Tibial nerve (tissue), 4 donors: Measurements from ENCODE around the gene LMLN. TPM values are rescaled to one million over a fixed set of nuclear protein-coding genes. Genes with fewer than 3 reads are reported as not detected.
"Not testable (repeated sequence)": the region's sequence is repeated elsewhere in the genome, so short reads cannot be mapped to it uniquely, and the experiment has no call there.

Experiments used
- DNase-seq, 2 donors: peaks; one replicate each; pipeline ENCODE4 v3.0.0-alpha.2; 2019; ENCODE audit warnings: low spot score in 2 of 2
- H3K27ac ChIP-seq, 4 donors: fragments of 200-600 bp; sonication (generic) in 3 of 4; one replicate each; pipeline ENCODE4 v1.5.1; 2017 to 2019; ENCODE audit warnings: mild to moderate bottlenecking in 1 of 4
- H3K27me3 ChIP-seq, 2 donors: fragments of 200-600 bp; sonication (generic) in 1 of 2; one replicate each; pipeline versions ENCODE4 v1.5.1 to v1.6.0; 2017 to 2019
- H3K36me3 ChIP-seq, 3 donors: fragments of 200-600 bp; sonication (generic); one replicate each; pipeline ENCODE4 v1.5.1; 2018 to 2019
- H3K4me1 ChIP-seq, 4 donors: fragments of 200-600 bp; sonication (generic) in 3 of 4; one replicate each; pipeline ENCODE4 v1.5.1; 2017 to 2019
- H3K4me3 ChIP-seq, 4 donors: fragments of 200-600 bp; sonication (generic) in 3 of 4; one replicate each; pipeline ENCODE4 v1.5.1; 2017 to 2019; ENCODE audit warnings: mild to moderate bottlenecking in 1 of 4, moderate library complexity in 1 of 4
- H3K9me3 ChIP-seq, 4 donors: fragments of 200-600 bp; sonication (generic) in 3 of 4; one replicate each; pipeline ENCODE4 v1.5.1; 2017 to 2019
- CTCF ChIP-seq, 5 experiments: fragments of 200-600 bp in 3 of 5; fragments of 450-650 bp in 2 of 5; sonication (generic) in 3 of 5; IDR thresholded peaks; one replicate each; pipeline ENCODE4 v1.5.1; 2016 to 2019; ENCODE audit warnings: antibody characterized with exemption in 5 of 5, mild to moderate bottlenecking in 3 of 5, moderate library complexity in 2 of 5
- EP300 ChIP-seq, 2 donors: sonication (generic); formaldehyde crosslinking; IDR thresholded peaks; one replicate each; pipeline ENCODE4 v1.6.1; 2017; ENCODE audit warnings: antibody characterized with exemption in 2 of 2, mild to moderate bottlenecking in 1 of 2
- POLR2A ChIP-seq, 2 donors: fragments of 450-650 bp; IDR thresholded peaks; one replicate each; pipeline ENCODE4 v1.6.1; 2017; ENCODE audit warnings: antibody characterized with exemption in 2 of 2, mild to moderate bottlenecking in 2 of 2, moderate library complexity in 2 of 2
- WGBS, 2 donors: methylation state at CpG; one replicate each; pipeline ENCODE4 v1.1.5; 2018; 5-methylcytosine and 5-hydroxymethylcytosine counted together
- total RNA-seq, 4 donors: library from RNA; depleted of rRNA; stranded (reverse); fragments of >200 nt; gene quantifications; one replicate each; pipeline ENCODE4 v1.1.0, GENCODE V29; 2016

LMLN gene
- total RNA-seq, 4 donors from 2014 or later, result 5.7 to 9.0 (median 7.1) TPM

GRCh38 chr3:197961582-197961945, 1.5 kb downstream of the LMLN start:
- TF ChIP-seq POLR2A (IDR thresholded peaks at IDR 0.05), result no peak
- TF ChIP-seq CTCF (IDR thresholded peaks at IDR 0.05), result no peak
- no peak for TF ChIP-seq EP300 (IDR thresholded peaks at IDR 0.05)
- Histone ChIP-seq H3K27ac (no peak overlapping the region), H3K27me3 (no peaks in the 10 kb centered on the region), H3K4me3 (no peak overlapping the region), H3K36me3 (peaks cover 0 to 5% (median 0%) of the 10 kb centered on the region in 3 donors), H3K9me3 (no peaks in the 10 kb centered on the region), H3K4me1 (peaks cover 0 to 41% (median 20%) of the 10 kb centered on the region in 4 donors)
- 82 to 91% methylated on average over 9 of the region's 9 CpGs for WGBS, 2 donors
- no peak for DNase-seq

DNA sequence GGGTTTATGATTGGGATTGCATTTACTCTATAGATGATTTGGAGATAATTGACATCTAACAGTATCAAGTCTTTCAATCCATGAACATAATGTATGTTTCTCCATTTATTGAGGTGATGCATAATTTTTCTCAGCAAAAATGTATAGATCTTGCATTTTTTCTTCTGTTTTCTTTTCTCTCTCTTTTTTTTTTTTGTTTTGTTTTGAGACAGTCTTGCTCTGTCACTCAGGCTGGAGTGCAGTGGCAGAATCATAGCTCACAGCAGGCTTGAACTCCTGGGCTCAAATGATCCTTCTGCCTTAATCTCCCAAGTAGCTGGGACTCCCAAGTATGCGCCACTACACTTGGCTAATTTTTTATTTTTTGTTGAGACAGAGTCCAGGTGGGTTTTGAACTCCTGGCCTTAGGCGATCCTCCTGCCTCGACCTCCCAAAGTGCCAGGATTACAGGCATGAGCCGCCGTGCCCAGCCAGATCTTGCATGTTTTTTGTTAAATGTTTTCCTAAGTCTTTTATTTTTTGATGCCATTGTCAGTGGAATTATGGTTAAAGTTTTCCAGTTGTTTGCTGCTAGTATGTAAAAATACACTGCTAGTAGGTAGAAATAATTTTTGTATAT, 3.1 kb downstream of the LMLN start:
- 85 to 95% methylated on average over 5 of the region's 5 CpGs for WGBS, 2 donors
- H3K36me3 ChIP-seq, result peaks cover 0 to 4% (median 0%) of the 10 kb centered on the region in 3 donors
- H3K4me1 ChIP-seq, result peaks cover 0 to 27% (median 20%) of the 10 kb centered on the region in 4 donors
- H3K9me3 ChIP-seq, result peaks cover 0 to 9% (median 0%) of the 10 kb centered on the region in 4 donors
- H3K27me3 ChIP-seq, result no peaks in the 10 kb centered on the region
- no peak overlapping the region for H3K4me3 ChIP-seq
- TF ChIP-seq CTCF (IDR thresholded peaks at IDR 0.05) (no peak), EP300 (IDR thresholded peaks at IDR 0.05) (no peak), POLR2A (IDR thresholded peaks at IDR 0.05) (no peak)
- no peak for DNase-seq
- H3K27ac ChIP-seq, result no peak overlapping the region

- 90% methylated on average over 8 of the region's 8 CpGs for WGBS, 2 donors
Measured at GRCh38 chr3:197967337-197967989, 7.4 kb downstream of the LMLN start.

GRCh38 chr3:197970588-197970987, 10.6 kb downstream of the LMLN start:
- Histone ChIP-seq H3K27me3 (no peaks in the 10 kb centered on the region), H3K9me3 (peaks cover 0 to 9% (median 0%) of the 10 kb centered on the region in 4 donors), H3K27ac (no peak overlapping the region), H3K4me1 (no peaks in the 10 kb centered on the region), H3K4me3 (no peak overlapping the region), H3K36me3 (peaks cover 0 to 13% (median 0%) of the 10 kb centered on the region in 3 donors)
- 54 to 67% methylated on average over 3 of the region's 3 CpGs for WGBS, 2 donors
- no peak for DNase-seq
- TF ChIP-seq CTCF (IDR thresholded peaks at IDR 0.05) (no peak), POLR2A (IDR thresholded peaks at IDR 0.05) (no peak), EP300 (IDR thresholded peaks at IDR 0.05) (no peak)

More at GRCh38 chr3:197967337-197967989, 7.4 kb downstream of the LMLN start:
- H3K4me1 ChIP-seq, H3K27ac ChIP-seq, H3K9me3 ChIP-seq, DNase-seq, H3K36me3 ChIP-seq, H3K27me3 ChIP-seq, H3K4me3 ChIP-seq: not testable (repeated sequence)

DNA sequence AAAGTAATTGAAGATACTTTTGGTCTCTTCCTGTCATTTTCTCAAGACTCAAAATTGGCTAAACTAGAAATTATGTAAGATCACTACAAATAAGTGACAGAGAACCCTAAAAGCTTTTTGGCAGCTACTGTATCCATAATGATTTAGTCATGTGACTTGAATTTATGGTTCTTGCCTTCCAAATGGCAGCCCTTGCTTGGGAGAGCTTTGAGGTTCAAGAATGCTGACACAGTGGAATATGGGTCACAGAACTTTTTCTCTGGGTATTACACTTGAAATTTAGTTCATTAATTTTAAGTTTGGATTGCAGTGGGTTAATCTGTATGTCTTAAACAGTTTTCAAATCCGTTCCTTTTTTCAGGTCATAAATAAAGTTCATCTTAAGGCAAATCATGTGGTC, 14.0 kb downstream of the LMLN start:
- Histone ChIP-seq H3K27me3 (no peaks in the 10 kb centered on the region), H3K9me3 (no peaks in the 10 kb centered on the region), H3K4me3 (no peak overlapping the region), H3K36me3 (peaks cover 0 to 34% (median 2%) of the 10 kb centered on the region in 3 donors), H3K4me1 (no peaks in the 10 kb centered on the region), H3K27ac (no peak overlapping the region)
- DNase-seq, result no peak
- TF ChIP-seq POLR2A (IDR thresholded peaks at IDR 0.05) (no peak), EP300 (IDR thresholded peaks at IDR 0.05) (no peak), CTCF (IDR thresholded peaks at IDR 0.05) (no peak)
- 60 to 63% methylated on average over 1 of the region's 1 CpG for WGBS, 2 donors
